WTC11 (cell line): ENCODE data around the gene GCC1.

Source experiments
- CTCF ChIP-seq: fragments of 200-600 bp; IDR thresholded peaks from 2 replicates; pipeline ENCODE4 v1.8.0; 2022; ENCODE audit warnings: antibody characterized with exemption
- FOXJ3 ChIP-seq: sonication (generic); formaldehyde crosslinking; IDR thresholded peaks from 2 replicates; pipeline ENCODE4 v1.9.0; 2021; ENCODE audit warnings: missing genetic modification reagents, mild to moderate bottlenecking, borderline replicate concordance
- NR3C1 ChIP-seq: sonication (generic); formaldehyde crosslinking; conservative IDR thresholded peaks from 2 replicates; pipeline ENCODE4 v1.8.1; 2023; ENCODE audit warnings: low read depth, mild to moderate bottlenecking, missing genetic modification reagents
- USF1 ChIP-seq: sonication (generic); formaldehyde crosslinking; IDR thresholded peaks from 2 replicates; pipeline ENCODE4 v1.8.0; 2022; ENCODE audit warnings: mild to moderate bottlenecking, missing genetic modification reagents

- TF ChIP-seq FOXJ3 (CRISPR knock-in tag), result no peak
- no peak for TF ChIP-seq USF1
- TF ChIP-seq CTCF, result no peak
- TF ChIP-seq NR3C1 (CRISPR knock-in tag), result no peak
These were observed 43.0 kb upstream of the GCC1 start for GRCh38 chr7:127628445-127628844.
